ENCODE data around the gene TJP3.
A peak's percentile ranks its signal among the peaks of the same experiment; 100 is the strongest.

The TJP3 gene

DNA sequence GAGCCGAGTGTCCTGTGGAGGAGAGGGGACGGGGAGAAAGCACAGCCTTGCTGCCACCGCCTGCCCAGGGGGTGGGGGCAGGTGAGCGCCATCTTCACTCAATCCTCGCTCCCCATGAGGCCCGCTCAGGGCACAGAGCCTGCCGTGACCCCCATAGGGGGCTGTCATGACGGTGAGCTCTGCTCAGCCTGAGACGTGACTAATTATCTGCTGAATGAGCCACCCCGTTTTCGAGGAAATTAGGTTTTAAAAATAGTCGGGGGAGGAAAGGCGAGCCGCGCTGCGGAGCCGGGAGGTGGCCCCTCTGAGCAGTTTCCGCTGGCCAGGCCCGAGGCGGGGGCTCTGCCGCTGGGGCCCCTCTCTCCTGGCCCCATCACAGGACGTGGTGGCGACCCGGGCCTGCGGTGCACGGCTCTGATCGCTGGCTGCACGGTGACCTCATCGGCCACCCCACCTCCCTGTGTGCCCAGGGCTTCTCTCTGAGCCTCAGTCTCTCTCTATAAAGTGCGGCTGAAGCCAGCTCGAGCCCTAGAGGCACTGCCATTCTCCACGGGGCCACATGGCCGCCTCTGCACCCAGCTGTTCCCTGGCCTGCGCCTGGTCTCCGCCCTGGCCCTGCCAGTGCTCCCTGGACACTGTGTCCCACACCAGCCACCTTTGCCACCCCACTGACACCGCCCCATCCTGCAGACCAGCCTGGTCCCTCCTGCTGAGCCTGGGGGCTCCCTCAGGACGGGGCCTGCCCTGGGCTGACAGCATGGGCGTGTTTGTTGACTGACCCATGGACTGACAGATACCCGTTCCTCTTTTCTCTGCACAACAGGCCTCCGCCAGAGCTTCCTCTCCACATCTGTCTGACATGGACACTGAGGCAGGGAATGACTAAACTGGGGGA is 36.3 kb upstream of the TJP3 start:
- peak; percentile 45 for DNase-seq

DNA sequence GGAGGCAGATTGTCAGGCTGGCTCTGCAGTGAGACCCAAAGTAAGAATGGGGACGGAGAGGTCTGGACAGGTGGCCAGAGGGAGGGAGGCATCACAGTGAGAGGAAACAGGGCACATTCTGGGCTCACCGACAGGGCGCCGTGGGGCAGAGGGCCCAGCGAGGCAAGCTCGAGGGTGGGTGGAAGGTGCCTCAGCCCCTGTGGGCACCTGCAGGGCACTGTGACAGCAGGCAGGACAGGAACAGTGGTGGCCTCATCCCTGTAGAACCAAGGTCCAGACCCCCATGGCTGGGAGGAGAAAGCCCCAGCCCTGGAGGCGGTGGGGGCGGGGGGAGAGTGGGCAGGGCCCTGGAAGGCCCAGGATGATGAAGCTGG is 35.6 kb upstream of the TJP3 start:
- DNase-seq: no peak

DNA sequence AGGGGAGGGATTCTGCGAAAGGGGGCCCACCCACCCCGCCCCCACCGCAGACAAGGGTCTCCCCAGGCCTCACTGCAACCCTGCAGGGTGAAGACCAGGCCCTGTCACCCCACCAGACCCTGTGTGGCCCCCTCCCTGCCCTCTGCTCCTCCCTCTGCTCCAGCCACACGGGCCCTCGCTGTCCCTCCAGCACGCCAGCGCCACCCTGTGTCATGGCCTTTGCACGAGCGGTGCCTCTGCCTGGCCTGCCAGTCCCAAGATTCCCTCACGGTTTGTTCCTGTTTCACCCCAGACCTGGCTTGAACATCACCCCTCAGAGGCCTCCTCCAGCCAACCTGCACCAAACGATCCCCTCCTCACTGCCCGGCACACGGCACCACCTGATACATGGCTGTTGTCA is 35.2 kb upstream of the TJP3 start:
- DNase-seq: no peak

DNA sequence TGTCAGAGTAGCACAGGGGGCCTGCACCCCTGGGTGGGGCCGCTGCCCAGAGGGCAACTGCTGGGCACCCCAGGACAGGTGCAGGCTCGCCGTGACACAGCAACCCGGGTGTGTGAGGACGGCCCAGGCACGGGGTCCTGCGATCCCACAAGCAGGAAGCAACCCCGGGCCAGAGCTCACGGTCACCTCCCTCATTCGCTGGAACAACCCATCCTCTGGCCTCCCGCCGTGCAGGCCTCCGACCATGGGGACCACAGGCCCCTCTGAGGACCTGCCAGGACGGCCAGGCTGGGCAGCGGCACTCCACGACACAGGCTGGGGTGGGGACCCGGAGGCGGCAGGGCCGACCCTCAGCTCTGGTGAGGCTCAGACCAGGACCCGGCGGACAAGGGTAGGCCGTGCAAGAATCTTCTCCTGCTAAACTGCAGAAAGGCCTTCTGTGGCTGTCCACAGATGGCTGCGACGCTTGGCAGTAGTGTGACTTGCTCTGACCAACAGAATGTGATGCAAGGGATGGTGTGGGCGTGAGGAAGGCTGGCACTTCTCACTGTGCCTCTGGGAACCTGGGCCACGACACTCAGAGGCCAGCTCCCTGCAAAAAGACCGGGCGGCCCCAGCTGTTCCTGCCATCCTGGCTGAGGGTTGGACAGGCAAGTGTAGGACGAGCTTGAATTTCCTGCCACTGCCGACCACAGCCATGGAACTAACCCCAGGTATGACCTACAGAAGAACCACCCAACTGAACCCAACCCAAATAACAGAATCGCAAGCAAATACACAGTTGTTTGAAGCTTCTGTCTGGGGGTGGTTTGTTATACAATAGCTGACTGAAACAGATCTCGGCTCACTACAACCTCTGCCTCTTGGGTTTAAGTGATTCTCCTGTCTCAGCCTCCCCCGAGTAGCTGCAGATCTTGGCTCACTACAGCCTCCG is 34.4 kb upstream of the TJP3 start:
- DNase-seq: no peak

DNA sequence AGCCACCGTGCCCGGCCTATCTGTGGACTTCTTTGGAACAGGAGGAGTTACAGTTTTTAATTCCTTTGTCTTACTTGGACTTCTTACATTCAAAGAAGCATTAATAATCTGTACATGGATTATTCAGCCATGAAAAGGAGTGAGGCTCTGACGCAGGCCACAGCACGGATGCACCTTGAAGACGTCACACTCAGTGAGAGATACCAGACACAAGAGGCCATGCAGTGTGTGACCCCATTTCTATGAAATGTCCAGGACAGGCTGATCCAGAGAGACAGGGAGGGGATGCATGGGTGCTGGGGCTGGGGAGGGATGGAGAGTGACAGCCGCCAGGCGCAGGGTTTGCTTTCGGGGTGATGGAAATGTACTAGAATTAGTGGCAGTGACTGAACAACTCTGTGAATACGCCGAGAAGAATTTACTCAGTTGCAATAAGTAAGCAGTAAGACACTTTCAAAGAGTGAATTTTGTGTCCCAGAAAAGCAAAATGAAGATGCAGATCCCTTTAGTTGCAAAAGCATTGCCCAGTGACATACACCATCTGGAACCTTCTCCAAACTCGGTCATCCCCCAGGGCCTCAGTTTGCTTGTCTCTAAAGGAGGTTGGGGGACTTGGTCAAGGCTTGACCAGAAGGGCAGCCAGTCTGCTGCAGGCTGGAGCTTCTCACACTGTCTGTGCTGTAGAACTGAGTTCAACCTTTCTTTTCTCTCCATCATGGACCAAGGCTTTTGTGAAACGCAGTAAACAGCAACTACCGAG is 33.2 kb upstream of the TJP3 start:
- no peak for DNase-seq

DNA sequence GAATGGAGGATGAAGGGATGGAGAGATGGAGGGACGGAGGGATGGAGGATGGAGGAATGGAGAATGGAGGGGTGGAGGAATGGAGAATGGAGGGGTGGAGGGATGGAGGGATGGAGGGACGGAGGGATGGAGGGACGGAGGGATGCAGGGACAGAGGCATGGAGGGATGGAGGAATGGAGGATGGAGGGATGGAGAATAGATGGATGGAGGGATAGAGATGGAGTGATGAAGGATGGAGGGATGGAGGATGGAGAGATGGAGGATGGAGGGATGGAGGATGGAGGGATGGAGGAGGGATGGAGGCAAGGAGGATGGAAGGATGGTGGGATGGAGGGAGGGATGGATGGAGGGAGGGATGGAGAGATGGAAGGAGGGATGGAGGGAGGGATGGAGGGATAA is 30.0 kb upstream of the TJP3 start:
- DNase-seq: no peak

DNA sequence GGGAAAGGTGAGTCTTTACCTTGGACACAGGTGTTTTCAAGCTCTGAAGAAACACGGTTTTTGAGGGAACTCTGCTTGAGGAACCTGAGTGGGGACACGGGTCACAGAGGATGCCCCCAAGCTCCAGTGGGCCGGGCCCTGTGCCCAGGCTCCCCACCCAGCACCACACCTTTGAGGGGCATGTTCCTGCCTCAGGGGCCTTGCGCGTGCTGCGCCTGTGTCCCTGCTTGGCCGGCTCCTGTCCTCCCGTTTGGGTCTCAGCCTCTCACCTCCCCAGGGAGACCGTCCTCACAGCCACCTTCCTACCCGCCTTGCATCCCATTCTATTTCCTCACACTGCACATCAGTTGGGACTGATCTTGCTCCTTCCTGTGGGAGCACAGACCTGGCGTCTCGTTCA is 29.0 kb upstream of the TJP3 start:
- DNase-seq: no peak

DNA sequence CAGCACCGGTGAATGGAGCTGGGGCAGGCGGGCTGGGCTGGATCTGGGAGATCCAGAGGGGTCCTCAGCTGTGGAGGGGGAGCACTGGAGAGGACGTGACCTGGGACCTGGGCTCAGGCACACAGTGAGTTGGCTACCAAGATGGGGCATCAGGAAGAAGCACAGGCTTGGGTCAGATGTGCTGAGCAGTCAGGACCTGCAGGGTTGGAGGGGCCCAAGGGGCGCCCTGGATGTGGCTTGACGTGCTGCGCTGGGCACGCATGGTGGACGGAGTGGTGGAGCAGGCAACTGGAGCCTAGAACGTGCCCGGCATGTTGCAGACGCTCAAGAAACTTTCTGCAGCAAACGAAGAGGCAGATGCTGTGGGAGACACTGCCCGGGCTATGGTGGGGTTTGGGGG is 28.6 kb upstream of the TJP3 start:
- DNase-seq: no peak

DNA sequence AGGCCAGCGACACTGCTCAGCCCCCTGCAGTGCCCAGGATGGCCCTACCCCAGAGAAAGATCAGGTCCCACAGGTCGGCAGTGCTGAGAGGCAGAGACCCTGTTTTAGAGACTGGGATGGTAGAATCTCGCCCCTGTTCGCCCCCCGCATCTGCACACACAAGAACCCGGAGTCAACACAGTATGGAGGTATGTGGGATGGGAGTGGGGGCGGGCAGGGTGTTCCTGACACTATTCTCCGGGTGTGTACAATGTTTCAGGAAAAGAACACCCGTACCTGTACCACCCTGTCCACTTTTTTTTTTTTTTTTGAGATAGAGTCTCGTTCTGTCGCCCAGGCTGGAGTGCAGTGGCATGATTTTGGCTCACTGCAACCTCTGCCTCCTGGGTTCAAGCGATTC is 27.2 kb upstream of the TJP3 start:
- no peak for DNase-seq

DNA sequence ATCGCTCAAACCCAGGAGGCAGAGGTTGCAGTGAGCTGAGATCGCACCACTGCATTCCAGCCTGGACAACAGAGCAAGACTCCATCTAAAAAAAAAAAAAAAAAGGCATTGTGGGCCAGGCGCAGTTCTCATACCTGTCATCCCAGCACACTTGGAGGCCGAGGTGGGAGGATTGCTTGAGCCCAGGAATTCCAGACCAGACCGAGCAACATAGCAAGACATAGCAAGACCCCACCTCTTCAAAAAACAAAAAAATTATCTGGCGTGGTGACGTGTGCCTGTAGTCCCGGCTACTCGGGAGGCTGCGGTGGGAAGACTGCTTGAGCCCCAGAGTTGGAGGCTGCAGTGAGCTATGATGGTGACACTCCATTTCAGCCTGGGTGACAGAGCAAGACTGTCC is 25.9 kb upstream of the TJP3 start:
- no peak for DNase-seq

DNA sequence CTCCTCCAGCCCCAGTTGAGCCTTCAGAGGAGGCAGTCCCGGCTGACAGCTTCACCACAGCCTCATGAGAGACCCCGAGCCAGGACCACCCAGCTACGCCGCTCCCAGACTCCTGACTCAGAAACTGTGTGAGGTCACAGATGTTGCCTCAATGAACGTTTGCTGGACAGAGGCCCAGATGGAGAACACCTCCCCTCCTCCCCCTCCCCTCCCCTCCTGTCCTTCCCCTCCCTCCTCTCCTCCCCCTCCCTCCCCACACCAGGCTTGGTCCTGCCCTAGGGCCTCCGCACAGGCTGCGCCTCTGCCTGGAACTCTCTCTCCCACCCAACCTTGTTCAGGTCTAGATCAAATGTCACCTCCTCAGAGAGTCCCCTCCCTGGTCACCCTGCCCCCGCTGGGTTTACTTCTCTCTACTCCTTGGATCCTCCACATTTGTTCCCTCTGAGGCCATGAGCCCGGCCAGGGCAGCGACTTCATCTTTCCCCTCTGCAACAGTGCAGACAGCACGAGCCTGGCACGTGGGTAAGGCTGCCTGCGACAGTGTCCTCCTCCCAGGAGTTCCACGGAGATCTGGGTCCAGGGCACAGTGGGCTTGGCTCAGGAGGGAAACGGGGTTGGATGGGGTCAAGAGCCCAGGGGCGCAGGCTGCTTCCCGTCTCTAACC is 25.3 kb upstream of the TJP3 start:
- no peak for DNase-seq

DNA sequence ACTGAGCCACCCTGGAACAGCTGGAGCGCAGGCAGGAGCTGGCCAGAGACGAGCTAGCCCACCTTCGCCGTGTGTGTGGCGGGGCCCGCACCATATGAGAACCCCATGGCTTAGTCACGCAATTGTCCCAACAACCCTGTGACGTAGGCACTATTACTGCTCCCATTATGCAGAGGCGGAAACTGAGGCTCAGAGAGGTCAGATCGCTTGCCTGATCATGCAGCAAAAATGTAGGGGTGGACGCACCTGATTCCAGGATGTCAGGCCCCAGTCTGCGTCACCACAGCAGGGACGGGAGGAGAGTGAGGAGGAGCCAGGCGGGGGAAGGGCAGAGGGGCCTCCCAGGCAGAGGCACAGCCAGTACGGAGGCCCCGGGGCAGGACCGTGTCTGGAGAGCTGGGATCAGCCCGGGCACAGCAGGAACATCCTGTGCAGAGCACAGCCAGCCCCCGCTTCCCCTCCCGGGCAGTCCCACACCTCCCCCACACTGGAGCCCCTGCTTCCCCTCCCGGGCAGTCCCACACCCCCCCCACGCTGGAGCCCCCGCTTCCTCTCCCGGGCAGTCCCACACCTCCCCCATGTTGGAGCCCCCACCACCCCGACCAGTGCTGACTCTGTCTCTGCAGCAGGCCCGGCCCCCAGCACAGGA is 24.7 kb upstream of the TJP3 start:
- DNase-seq: no peak

DNA sequence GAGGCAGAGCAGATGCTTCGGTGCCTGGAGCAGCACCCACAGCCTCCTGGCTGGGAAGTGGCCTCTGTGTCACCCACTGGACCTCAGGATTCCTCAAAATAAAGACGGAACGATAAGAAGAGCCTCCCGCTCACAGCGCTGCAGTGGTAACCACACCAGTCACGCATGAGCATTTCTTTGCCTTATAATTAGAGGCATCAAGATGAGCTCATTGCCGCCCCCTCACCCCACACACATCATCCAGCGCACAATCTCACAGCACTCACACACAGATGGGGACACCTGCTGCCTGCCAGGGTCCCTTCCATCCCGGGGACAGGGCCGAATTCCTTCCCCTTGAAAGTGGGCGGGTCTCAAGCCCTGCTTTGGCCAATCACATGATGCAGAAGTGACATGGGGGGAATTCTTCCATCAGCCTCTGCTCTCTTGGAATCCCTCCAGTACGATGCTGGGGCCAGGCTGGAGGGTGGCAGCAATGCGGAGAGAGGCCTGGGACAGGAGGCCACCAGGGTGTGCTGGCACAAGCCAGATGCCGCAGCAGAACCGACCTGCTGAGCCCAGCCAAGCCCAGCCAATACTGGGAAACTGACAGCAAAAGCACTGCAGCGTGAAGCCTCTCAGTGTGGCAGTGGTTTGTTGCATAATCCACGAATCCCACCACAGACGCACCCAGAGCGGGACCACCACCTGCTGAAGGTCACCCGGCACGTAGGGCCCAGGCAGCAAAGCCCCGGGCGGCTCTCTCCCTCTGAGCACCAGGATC is 23.9 kb upstream of the TJP3 start:
- no peak for DNase-seq

DNA sequence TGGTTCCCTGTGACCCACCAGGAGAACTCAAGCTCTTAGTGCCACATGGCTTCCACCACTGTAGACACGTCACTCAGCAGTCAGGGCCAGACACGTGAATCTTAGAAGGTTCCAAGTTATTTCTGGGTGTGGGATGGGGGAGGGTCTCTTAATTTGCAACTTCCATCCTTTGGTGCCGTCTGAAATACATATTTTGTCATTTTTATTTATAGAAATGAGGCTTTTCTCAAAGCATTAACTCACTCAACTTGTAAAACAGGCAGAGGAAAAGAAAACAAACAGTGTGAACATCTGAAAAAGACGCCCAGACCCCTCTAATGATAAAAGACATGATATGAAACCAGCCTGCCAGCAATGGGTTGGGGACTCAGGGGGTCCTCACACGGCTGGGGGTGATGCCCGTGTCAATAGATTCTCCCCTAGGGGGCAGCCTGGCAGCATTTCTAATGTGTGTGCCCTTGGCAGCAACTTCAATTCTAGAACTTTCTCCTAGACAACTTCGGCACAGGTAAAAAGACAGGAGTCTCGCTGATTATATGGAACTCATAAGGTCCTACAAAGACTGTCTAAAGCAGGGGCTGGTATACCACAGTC is 23.3 kb upstream of the TJP3 start:
- no peak for DNase-seq

DNA sequence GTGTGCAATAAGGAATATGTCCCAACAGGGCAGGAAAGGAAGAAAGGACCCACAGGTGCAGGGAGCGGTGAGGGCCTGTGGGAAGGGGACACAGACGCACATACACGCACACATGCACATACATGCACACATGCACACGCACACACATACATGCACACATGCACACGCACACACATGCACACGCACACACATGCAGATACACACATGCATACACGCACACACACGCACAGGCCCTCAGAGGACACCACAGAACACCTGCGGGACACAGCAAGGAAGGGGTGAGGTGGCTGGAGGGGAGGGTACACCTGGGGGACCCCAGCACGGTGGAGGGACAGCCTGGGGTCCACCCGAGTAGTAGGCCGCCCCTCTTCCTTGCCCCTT is 20.8 kb upstream of the TJP3 start:
- DNase-seq: no peak

DNA sequence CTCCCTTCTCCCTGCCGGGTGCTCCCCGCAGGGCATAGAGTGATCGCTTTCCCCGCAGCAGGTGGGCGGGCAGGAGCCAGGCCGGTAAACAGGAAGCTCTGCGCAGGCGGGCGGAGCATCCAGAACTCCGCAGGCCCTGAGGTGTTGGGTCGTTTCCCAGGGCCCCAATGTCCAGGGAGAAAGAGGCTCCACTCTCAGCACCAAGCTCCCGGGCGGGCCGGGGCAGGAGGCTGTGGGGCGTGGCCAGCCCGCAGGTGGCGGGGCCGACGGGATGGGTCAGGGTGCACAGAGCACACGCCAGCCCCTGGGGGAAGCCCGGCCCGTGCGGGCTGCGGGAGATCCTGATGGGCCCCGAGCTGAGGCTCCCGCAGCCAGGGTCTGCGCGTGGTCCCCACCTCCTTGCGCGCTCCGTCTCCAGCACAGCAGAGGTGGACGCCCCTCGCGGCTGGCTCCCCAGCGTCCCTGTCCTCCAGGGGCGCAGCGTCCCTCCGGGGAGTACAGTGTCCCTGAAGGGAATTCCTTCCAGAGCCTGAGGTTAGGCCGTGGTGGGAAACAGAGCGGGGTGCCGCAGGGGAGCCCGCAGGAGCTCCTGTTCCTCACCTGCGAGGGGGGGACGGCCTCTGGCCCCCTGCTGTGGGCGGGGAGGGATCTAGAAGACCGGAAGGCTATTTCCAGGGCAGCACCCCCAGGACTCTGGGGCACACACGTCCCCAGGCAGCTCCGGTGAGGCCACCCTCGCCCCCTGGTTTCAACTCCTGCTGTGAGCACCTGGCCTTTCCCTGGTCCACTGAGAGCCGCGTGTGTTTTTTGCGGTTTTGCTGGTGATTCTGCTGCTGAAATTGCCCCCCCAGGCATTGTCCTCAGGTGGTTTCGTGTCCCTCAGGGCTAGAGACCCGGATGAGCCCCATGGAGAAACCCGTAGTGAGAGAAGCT is 20.1 kb upstream of the TJP3 start:
- no peak for DNase-seq

DNA sequence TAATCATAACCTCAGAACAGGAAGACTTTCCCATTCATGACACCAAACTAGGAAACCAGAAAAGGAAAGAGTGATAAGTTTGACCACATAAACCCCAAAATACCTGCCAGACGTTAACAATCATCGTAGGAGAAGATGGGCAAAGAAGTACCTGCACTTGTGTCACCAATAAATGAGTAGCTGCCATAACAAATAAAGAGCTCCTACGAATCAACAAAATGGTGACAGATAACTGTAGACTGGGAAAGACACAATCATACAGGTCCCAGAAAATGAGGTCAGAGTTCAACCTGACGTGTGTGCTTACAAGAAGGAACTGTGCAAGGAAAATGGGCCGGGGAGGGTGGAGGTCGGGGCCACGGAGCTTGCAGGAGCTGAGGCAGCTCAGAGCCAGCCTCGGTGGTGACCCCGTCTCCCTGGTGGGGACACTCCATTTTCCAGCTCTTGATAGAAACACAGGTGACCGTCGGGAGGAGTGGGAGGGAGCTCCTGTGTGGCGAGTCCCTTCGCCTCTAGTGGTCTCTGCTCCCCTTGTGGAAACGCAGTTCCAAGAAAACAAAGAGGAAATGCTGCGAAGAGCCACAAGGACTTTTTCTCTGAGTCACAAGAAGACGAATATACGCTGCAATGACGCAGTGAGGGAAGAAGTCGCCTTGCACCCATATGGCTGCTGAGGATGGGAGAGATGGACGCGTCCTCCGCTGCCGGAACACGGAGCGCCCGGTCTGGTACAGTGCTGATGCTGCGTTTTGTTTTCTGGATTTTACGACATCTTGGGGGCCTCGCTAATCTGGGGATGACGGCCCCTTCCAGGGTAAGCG is 17.4 kb upstream of the TJP3 start:
- no peak for DNase-seq

DNA sequence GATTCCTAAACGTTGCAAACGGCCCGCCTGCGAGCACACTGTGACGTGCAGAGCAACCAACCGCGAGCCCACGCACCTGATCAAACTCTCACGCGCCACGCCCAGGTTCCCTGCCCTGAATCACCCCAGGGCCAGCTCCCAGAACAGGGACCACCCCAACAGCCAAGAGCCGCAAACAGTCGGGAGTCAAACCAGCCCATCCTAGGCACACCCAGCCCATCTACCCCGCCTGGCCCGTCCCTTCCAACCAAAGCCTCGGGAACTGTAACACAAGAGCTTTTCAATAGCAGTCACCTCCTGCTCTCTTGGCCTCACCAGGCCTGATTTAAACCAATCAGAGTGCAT is 16.8 kb upstream of the TJP3 start:
- DNase-seq: no peak

DNA sequence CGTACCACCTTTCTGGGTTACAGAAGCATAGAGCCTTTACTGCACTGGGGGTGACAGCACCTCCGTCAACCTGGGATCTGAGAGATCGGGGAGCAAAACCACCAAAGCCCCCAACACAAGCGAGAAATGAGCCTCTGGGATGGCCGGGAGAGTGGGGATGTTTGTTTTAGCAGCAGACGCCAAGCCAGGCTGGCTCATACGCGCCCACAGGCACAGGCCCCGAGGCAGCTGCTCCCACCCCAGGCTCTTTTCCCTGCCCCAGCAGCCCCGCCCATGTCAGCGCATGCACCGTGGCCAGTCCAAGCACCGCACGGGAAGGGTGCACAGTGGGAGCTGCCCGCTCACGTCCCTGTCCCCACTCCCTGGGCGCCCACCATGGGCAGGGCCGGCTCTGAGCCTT is 16.5 kb upstream of the TJP3 start:
- DNase-seq: no peak

Data from hematopoietic multipotent progenitor cell treated with erythropoietin and hydrocortisone succinate and interleukin-3 and kit ligand, for 6 days (in vitro differentiated cells).